ENCODE measurements around the gene SLC26A6.

The SLC26A6 gene

GRCh38 chr3:48587686-48588085, 47.6 kb downstream of the SLC26A6 start:
- Histone ChIP-seq H2AK5ac (ENCODE audit: low read length) (no peak overlapping the region), H3K79me2 (ENCODE audit: control insufficient read depth, insufficient read depth, low read length, poor library complexity) (no peaks in the 10 kb centered on the region), H3K79me1 (ENCODE audit: low read length) (no peaks in the 10 kb centered on the region), H3K18ac (ENCODE audit: low read length) (no peak overlapping the region), H3K4ac (ENCODE audit: low read depth, low read length) (no peak overlapping the region), H3K27me3 (ENCODE audit: insufficient read depth, low read length) (no peaks in the 10 kb centered on the region), H2AFZ (ENCODE audit: insufficient read depth, low read length, poor library complexity) (no peak overlapping the region), H3K4me2 (ENCODE audit: low read length) (no peak overlapping the region), H3K9ac (ENCODE audit: low read length) (no peak overlapping the region), H3K4me1 (ENCODE audit: control insufficient read depth in 1 of 2, insufficient read depth in 2 of 2, low read length in 2 of 2) (peaks cover 0 to 3% of the 10 kb centered on the region in 2 experiments), H4K91ac (ENCODE audit: low read depth, low read length) (no peak overlapping the region), H3K23ac (ENCODE audit: low read length) (no peak overlapping the region), H2BK12ac (ENCODE audit: low read length) (no peak overlapping the region), H3K14ac (ENCODE audit: low read length) (no peak overlapping the region), H3K27ac (ENCODE audit: low read depth, low read length) (no peak overlapping the region), H4K8ac (ENCODE audit: low read depth, low read length) (no peak overlapping the region), H2BK120ac (ENCODE audit: insufficient read depth, low read length, poor library complexity) (no peak overlapping the region), H4K12ac (ENCODE audit: low read depth, low read length) (no peak overlapping the region), H3K4me3 (ENCODE audit: low read depth, low read length) (no peak overlapping the region), H3K9me3 (ENCODE audit: insufficient read depth, low read depth, low read length) (peaks cover 4% of the 10 kb centered on the region), H3K36me3 (ENCODE audit: control insufficient read depth in 1 of 2, insufficient read depth in 2 of 2, low read length in 2 of 2) (peaks cover 65 to 75% of the 10 kb centered on the region in 2 experiments), H2BK5ac (ENCODE audit: low read depth, low read length, poor library complexity) (no peak overlapping the region)
- no peak for DNase-seq
- WGBS (ENCODE audit: extremely low coverage, insufficient coverage, insufficient read length): no CpG with 5 or more reads among the region's 11 CpGs

- no peak for DNase-seq
- H3K23ac ChIP-seq (ENCODE audit: low read length): no peak overlapping the region
- H3K4me2 ChIP-seq (ENCODE audit: low read length): no peak overlapping the region
- H2BK12ac ChIP-seq (ENCODE audit: low read length): no peak overlapping the region
- H3K14ac ChIP-seq (ENCODE audit: low read length): no peak overlapping the region
- H2AK5ac ChIP-seq (ENCODE audit: low read length): no peak overlapping the region
- H2BK5ac ChIP-seq (ENCODE audit: low read depth, low read length, poor library complexity): no peak overlapping the region
- no peaks in the 10 kb centered on the region for H3K4me1 ChIP-seq (ENCODE audit: control insufficient read depth in 1 of 2, insufficient read depth in 2 of 2, low read length in 2 of 2)
- peaks cover 59 to 76% of the 10 kb centered on the region in 2 experiments for H3K36me3 ChIP-seq (ENCODE audit: control insufficient read depth in 1 of 2, insufficient read depth in 2 of 2, low read length in 2 of 2)
- no CpG with 5 or more reads among the region's 8 CpGs for WGBS (ENCODE audit: extremely low coverage, insufficient coverage, insufficient read length)
- no peak overlapping the region for H2AFZ ChIP-seq (ENCODE audit: insufficient read depth, low read length, poor library complexity)
- H3K4me3 ChIP-seq (ENCODE audit: low read depth, low read length): no peak overlapping the region
- no peak overlapping the region for H4K8ac ChIP-seq (ENCODE audit: low read depth, low read length)
- peaks cover 4% of the 10 kb centered on the region for H3K9me3 ChIP-seq (ENCODE audit: insufficient read depth, low read depth, low read length)
- H3K79me2 ChIP-seq (ENCODE audit: control insufficient read depth, insufficient read depth, low read length, poor library complexity): no peaks in the 10 kb centered on the region
- H3K27me3 ChIP-seq (ENCODE audit: insufficient read depth, low read length): no peaks in the 10 kb centered on the region
- no peak overlapping the region for H2BK120ac ChIP-seq (ENCODE audit: insufficient read depth, low read length, poor library complexity)
- no peak overlapping the region for H4K91ac ChIP-seq (ENCODE audit: low read depth, low read length)
- no peak overlapping the region for H3K27ac ChIP-seq (ENCODE audit: low read depth, low read length)
- no peak overlapping the region for H3K9ac ChIP-seq (ENCODE audit: low read length)
- H3K18ac ChIP-seq (ENCODE audit: low read length): no peak overlapping the region
- H3K79me1 ChIP-seq (ENCODE audit: low read length): no peaks in the 10 kb centered on the region
- no peak overlapping the region for H4K12ac ChIP-seq (ENCODE audit: low read depth, low read length)
- no peak overlapping the region for H3K4ac ChIP-seq (ENCODE audit: low read depth, low read length)
Observed at GRCh38 chr3:48585411-48585810, 49.9 kb downstream of the SLC26A6 start.

GRCh38 chr3:48584836-48585235, 50.4 kb downstream of the SLC26A6 start:
- Histone ChIP-seq H3K79me2 (ENCODE audit: control insufficient read depth, insufficient read depth, low read length, poor library complexity) (no peaks in the 10 kb centered on the region), H3K4ac (ENCODE audit: low read depth, low read length) (no peak overlapping the region), H2AK5ac (ENCODE audit: low read length) (no peak overlapping the region), H2BK5ac (ENCODE audit: low read depth, low read length, poor library complexity) (no peak overlapping the region), H4K12ac (ENCODE audit: low read depth, low read length) (no peak overlapping the region), H3K36me3 (ENCODE audit: control insufficient read depth in 1 of 2, insufficient read depth in 2 of 2, low read length in 2 of 2) (peaks cover 63 to 76% of the 10 kb centered on the region in 2 experiments), H3K4me2 (ENCODE audit: low read length) (no peak overlapping the region), H3K9ac (ENCODE audit: low read length) (no peak overlapping the region), H3K23ac (ENCODE audit: low read length) (no peak overlapping the region), H2BK120ac (ENCODE audit: insufficient read depth, low read length, poor library complexity) (no peak overlapping the region), H3K14ac (ENCODE audit: low read length) (no peak overlapping the region), H3K4me1 (ENCODE audit: control insufficient read depth in 1 of 2, insufficient read depth in 2 of 2, low read length in 2 of 2) (no peaks in the 10 kb centered on the region), H3K27me3 (ENCODE audit: insufficient read depth, low read length) (no peaks in the 10 kb centered on the region), H3K79me1 (ENCODE audit: low read length) (no peaks in the 10 kb centered on the region), H4K8ac (ENCODE audit: low read depth, low read length) (no peak overlapping the region), H3K27ac (ENCODE audit: low read depth, low read length) (no peak overlapping the region), H4K91ac (ENCODE audit: low read depth, low read length) (no peak overlapping the region), H3K18ac (ENCODE audit: low read length) (no peak overlapping the region), H2BK12ac (ENCODE audit: low read length) (no peak overlapping the region), H3K9me3 (ENCODE audit: insufficient read depth, low read depth, low read length) (peaks cover 4% of the 10 kb centered on the region), H3K4me3 (ENCODE audit: low read depth, low read length) (no peak overlapping the region), H2AFZ (ENCODE audit: insufficient read depth, low read length, poor library complexity) (no peak overlapping the region)
- no CpG with 5 or more reads among the region's 9 CpGs for WGBS (ENCODE audit: extremely low coverage, insufficient coverage, insufficient read length)
- no peak for DNase-seq

GRCh38 chr3:48581621-48582481, 53.4 kb downstream of the SLC26A6 start:
- Histone ChIP-seq H3K27me3 (ENCODE audit: insufficient read depth, low read length) (no peaks in the 10 kb centered on the region), H3K4me3 (ENCODE audit: low read depth, low read length) (no peak overlapping the region), H3K4ac (ENCODE audit: low read depth, low read length) (no peak overlapping the region), H3K14ac (ENCODE audit: low read length) (no peak overlapping the region), H4K91ac (ENCODE audit: low read depth, low read length) (no peak overlapping the region), H3K4me1 (ENCODE audit: control insufficient read depth in 1 of 2, insufficient read depth in 2 of 2, low read length in 2 of 2) (no peaks in the 10 kb centered on the region), H3K27ac (ENCODE audit: low read depth, low read length) (no peak overlapping the region), H4K8ac (ENCODE audit: low read depth, low read length) (no peak overlapping the region), H3K79me2 (ENCODE audit: control insufficient read depth, insufficient read depth, low read length, poor library complexity) (no peaks in the 10 kb centered on the region), H3K9ac (ENCODE audit: low read length) (no peak overlapping the region), H3K18ac (ENCODE audit: low read length) (no peak overlapping the region), H2AK5ac (ENCODE audit: low read length) (no peak overlapping the region), H3K23ac (ENCODE audit: low read length) (no peak overlapping the region), H2AFZ (ENCODE audit: insufficient read depth, low read length, poor library complexity) (no peak overlapping the region), H2BK5ac (ENCODE audit: low read depth, low read length, poor library complexity) (no peak overlapping the region), H2BK12ac (ENCODE audit: low read length) (no peak overlapping the region), H3K36me3 (ENCODE audit: control insufficient read depth in 1 of 2, insufficient read depth in 2 of 2, low read length in 2 of 2) (peaks cover 66 to 82% of the 10 kb centered on the region in 2 experiments), H2BK120ac (ENCODE audit: insufficient read depth, low read length, poor library complexity) (no peak overlapping the region), H3K4me2 (ENCODE audit: low read length) (no peak overlapping the region), H3K79me1 (ENCODE audit: low read length) (no peaks in the 10 kb centered on the region), H3K9me3 (ENCODE audit: insufficient read depth, low read depth, low read length) (no peaks in the 10 kb centered on the region), H4K12ac (ENCODE audit: low read depth, low read length) (no peak overlapping the region)
- no CpG with 5 or more reads among the region's 14 CpGs for WGBS (ENCODE audit: extremely low coverage, insufficient coverage, insufficient read length)
- no peak for DNase-seq
